Suprapubic skin (tissue), 4 donors: ENCODE data around the gene ADAMTS12. TPM values are rescaled to one million over a fixed set of nuclear protein-coding genes. Genes with fewer than 3 reads are reported as not detected.

ENCODE experiments used
- DNase-seq, 2 donors: peaks; one replicate each; pipeline ENCODE4 v3.0.0-alpha.2; 2019; ENCODE audit warnings: low spot score in 2 of 2
- H3K27ac ChIP-seq: fragments of 200-600 bp; sonication (generic); one replicate; pipeline ENCODE4 v1.5.1; 2019
- H3K27me3 ChIP-seq: fragments of 200-600 bp; sonication (generic); one replicate; pipeline ENCODE4 v1.5.1; 2019
- H3K36me3 ChIP-seq: fragments of 200-600 bp; sonication (generic); one replicate; pipeline ENCODE4 v1.5.1; 2019
- H3K4me1 ChIP-seq: fragments of 200-600 bp; sonication (generic); one replicate; pipeline ENCODE4 v1.5.1; 2019
- H3K4me3 ChIP-seq: fragments of 200-600 bp; sonication (generic); one replicate; pipeline ENCODE4 v1.5.1; 2019; ENCODE audit warnings: mild to moderate bottlenecking
- H3K9me3 ChIP-seq: fragments of 200-600 bp; sonication (generic); one replicate; pipeline ENCODE4 v1.5.1; 2019
- EP300 ChIP-seq: sonication (generic); formaldehyde crosslinking; IDR thresholded peaks from one replicate; pipeline ENCODE4 v1.6.1; 2017; ENCODE audit warnings: antibody characterized with exemption
- POLR2A ChIP-seq, 2 donors: fragments of 450-650 bp; IDR thresholded peaks; one replicate each; pipeline ENCODE4 v1.6.1; 2017; ENCODE audit warnings: antibody characterized with exemption in 2 of 2, mild to moderate bottlenecking in 2 of 2, moderate library complexity in 2 of 2
- POLR2AphosphoS5 ChIP-seq, 3 donors: sonication (generic); formaldehyde crosslinking; IDR thresholded peaks; one replicate each; pipeline ENCODE4 v1.6.1; 2017; ENCODE audit warnings: antibody characterized with exemption in 3 of 3
- WGBS: methylation state at CpG from one replicate; pipeline ENCODE4 v1.1.5; 2018; 5-methylcytosine and 5-hydroxymethylcytosine counted together
- total RNA-seq, 4 donors: library from RNA; depleted of rRNA; stranded (reverse); fragments of >200 nt; gene quantifications; one replicate each; pipeline ENCODE4 v1.1.0, GENCODE V29; 2016
- TF ChIP-seq, protein P1 (sequence below), 2 donors: fragments of 200-600 bp in 1 of 2; fragments of 450-650 bp in 1 of 2; sonication (generic) in 1 of 2; IDR thresholded peaks; one replicate each; pipeline ENCODE4 v1.5.1; 2016 to 2019; ENCODE audit warnings: antibody characterized with exemption in 2 of 2, mild to moderate bottlenecking in 1 of 2, moderate library complexity in 1 of 2

The ADAMTS12 gene
- total RNA-seq, 4 donors from 2014 or later: 0.26 to 1.3 (median 0.57) TPM

DNA sequence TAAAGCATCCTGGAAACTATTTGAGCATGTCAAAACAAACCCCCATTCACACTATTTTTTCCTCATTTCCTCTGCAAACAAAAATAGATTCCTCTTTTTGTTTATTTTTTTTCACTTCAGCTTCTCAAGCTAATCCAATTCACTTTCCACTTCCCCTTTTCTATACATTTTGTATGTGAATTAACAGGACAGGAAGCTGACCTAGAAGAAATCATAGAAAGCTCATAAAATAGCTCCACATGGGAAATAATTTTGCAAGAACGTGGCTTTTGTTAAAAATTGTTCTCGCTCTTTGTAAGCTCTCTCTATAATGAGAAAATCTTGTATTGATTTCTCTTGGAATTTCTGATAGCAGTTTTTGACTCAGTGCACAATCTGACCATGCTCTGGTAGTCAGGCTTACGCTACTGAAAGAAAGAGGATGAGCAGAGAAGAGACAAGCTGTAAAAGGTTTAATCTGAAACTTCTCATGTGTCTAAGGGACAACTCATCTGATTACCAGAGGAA is 215.8 kb downstream of the ADAMTS12 start:
- WGBS: 74% methylated on average over 3 of the region's 3 CpGs
- Histone ChIP-seq H3K4me3 (no peak overlapping the region), H3K4me1 (no peaks in the 10 kb centered on the region), H3K27me3 (no peaks in the 10 kb centered on the region), H3K36me3 (no peaks in the 10 kb centered on the region), H3K27ac (no peak overlapping the region), H3K9me3 (no peaks in the 10 kb centered on the region)
- TF ChIP-seq EP300 (no peak), POLR2A (IDR thresholded peaks at IDR 0.05) (no peak), POLR2AphosphoS5 (IDR thresholded peaks at IDR 0.05) (no peak)
- TF ChIP-seq, protein P1, sequence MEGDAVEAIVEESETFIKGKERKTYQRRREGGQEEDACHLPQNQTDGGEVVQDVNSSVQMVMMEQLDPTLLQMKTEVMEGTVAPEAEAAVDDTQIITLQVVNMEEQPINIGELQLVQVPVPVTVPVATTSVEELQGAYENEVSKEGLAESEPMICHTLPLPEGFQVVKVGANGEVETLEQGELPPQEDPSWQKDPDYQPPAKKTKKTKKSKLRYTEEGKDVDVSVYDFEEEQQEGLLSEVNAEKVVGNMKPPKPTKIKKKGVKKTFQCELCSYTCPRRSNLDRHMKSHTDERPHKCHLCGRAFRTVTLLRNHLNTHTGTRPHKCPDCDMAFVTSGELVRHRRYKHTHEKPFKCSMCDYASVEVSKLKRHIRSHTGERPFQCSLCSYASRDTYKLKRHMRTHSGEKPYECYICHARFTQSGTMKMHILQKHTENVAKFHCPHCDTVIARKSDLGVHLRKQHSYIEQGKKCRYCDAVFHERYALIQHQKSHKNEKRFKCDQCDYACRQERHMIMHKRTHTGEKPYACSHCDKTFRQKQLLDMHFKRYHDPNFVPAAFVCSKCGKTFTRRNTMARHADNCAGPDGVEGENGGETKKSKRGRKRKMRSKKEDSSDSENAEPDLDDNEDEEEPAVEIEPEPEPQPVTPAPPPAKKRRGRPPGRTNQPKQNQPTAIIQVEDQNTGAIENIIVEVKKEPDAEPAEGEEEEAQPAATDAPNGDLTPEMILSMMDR (IDR thresholded peaks at IDR 0.05): no peak
- DNase-seq: no peak

DNA sequence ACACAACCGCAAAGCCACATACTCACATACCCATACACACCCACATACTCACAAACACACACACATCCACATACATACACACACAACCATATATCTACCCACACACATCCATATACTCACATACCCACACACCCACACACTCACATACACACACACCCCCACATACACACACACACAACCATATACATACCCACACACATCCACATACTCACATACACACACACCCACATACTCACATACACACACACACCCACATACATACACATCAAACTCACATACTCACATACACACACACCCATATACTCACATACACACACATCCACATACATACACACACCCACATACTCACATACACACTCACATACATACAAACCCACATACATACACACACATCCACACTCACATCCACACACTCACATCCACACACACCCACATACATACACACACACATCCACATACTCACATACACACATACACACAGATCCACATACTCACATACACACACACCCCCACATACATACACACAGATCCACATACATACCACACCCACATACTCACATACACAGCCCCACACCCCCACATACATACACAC is 220.0 kb downstream of the ADAMTS12 start:
- TF ChIP-seq POLR2A (IDR thresholded peaks at IDR 0.05): no peak
- H3K27me3 ChIP-seq: no peaks in the 10 kb centered on the region
- H3K4me1 ChIP-seq: no peaks in the 10 kb centered on the region
- no peak overlapping the region for H3K4me3 ChIP-seq
- no peak overlapping the region for H3K27ac ChIP-seq
- H3K36me3 ChIP-seq: no peaks in the 10 kb centered on the region
- 100% methylated on average over 1 of the region's 1 CpG for WGBS
- DNase-seq: no peak
- H3K9me3 ChIP-seq: no peaks in the 10 kb centered on the region

DNA sequence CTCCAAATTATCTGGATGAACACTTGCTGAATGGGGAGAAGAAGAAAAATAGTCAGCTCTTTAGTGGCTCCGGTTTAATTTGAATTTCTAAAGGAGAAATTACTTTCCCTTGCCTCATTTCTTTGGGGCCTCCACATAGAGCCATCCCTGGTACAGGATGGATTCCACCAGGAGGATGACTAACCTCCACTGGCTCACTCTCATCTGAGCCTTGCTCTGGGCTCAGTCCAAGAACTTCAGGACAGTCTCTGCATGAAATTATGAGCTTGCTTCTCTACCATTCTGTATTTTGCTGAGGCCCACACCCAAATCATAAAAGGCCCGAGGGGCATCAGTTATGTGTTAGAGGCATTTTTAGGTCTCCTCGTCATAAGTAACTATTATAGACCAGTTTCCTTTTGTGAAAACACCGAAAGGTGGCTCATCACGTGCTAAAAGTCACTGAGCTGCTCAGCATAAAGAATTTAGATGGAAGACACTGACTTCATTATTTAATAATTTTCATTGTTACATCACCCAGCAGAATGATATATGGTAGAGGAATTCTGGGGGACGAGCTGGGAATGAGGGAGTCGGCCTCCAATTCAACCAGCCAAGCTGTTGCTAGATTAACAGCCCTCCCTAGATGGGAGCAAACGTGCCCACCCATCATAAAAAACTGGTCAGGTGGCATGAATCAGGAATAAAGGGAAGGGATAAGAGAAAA is 228.9 kb downstream of the ADAMTS12 start:
- Histone ChIP-seq H3K36me3 (no peaks in the 10 kb centered on the region), H3K4me3 (no peak overlapping the region), H3K9me3 (no peaks in the 10 kb centered on the region), H3K27me3 (no peaks in the 10 kb centered on the region), H3K4me1 (no peaks in the 10 kb centered on the region), H3K27ac (no peak overlapping the region)
- TF ChIP-seq POLR2A (IDR thresholded peaks at IDR 0.05): no peak
- TF ChIP-seq, protein P1 (IDR thresholded peaks at IDR 0.05): no peak
- no peak for TF ChIP-seq POLR2AphosphoS5 (IDR thresholded peaks at IDR 0.05)
- TF ChIP-seq EP300: no peak
- no peak for DNase-seq
- WGBS: 83% methylated on average over 8 of the region's 8 CpGs

DNA sequence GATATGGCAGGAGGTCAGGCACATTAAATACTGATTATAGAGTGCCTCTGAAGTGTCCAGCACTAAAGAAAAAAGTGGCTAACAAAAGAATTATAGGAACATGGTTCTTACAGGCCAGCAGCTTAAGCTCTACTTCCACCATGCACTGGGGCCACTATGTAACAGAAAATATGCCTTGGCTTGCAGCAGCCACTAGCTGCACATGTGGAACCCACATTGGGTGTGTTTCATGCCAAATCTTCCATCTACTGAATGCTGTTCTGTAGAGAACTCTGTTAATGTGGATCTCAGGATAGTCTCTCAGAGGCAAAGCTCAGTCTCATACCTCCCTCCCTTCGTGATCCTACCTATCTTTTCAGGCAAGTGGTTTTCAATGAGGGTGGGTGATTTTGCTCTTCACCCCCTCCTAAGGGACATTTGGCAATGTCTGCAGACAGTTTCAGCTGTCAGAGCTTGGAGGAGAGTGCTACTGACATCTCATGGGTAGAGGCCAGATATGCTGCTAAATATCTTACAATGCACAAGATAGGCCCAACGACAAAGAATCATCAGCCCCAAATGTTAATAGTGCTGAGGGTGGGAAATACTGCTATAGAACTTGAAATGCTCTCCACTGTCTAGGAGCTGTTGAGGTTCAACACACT is 232.1 kb downstream of the ADAMTS12 start:
- H3K27ac ChIP-seq: no peak overlapping the region
- H3K4me1 ChIP-seq: no peaks in the 10 kb centered on the region
- no peaks in the 10 kb centered on the region for H3K36me3 ChIP-seq
- no peaks in the 10 kb centered on the region for H3K9me3 ChIP-seq
- no peak for DNase-seq
- TF ChIP-seq, protein P1 (IDR thresholded peaks at IDR 0.05): no peak
- TF ChIP-seq POLR2A (IDR thresholded peaks at IDR 0.05): no peak
- TF ChIP-seq EP300: no peak
- TF ChIP-seq POLR2AphosphoS5 (IDR thresholded peaks at IDR 0.05): no peak
- no peaks in the 10 kb centered on the region for H3K27me3 ChIP-seq
- 65% methylated on average over 2 of the region's 2 CpGs for WGBS
- no peak overlapping the region for H3K4me3 ChIP-seq

DNA sequence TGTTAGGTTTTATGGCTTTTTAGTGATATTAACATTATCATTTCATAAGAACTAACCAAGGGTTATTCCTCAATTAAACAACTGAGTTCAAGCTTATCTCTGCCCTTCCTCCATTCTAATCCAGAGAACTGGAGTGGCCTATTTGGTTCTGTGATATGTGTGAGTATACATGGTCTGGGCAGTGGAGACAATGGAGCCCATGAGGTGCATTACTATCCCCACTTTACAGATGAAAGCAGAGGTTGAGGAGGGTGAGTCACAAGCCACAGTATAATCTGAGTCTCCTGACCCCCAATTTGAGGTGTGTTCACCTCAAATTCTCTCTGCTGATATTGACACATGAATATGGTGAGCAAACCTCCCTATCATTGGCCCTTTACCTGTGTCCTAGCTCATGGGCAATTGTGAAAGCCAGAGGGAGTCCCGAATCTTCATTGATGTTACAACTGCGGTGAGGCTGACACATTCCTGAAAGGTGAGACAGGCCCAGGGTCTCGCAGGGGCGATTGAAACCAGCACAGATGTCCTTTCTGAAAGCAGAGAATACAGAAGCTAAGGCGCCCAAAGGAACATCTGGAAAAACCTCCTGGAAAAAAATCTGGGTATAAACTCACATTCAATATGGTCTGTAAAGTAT is 233.9 kb downstream of the ADAMTS12 start:
- WGBS: 75% methylated on average over 5 of the region's 5 CpGs
- DNase-seq: no peak

More for the DNA sequence above, 233.9 kb downstream of the ADAMTS12 start:
- H3K27ac ChIP-seq: no peak overlapping the region
- H3K9me3 ChIP-seq: no peaks in the 10 kb centered on the region
- H3K27me3 ChIP-seq: no peaks in the 10 kb centered on the region
- no peaks in the 10 kb centered on the region for H3K36me3 ChIP-seq
- TF ChIP-seq POLR2AphosphoS5 (IDR thresholded peaks at IDR 0.05): no peak
- TF ChIP-seq POLR2A (IDR thresholded peaks at IDR 0.05): no peak
- TF ChIP-seq, protein P1 (IDR thresholded peaks at IDR 0.05): no peak
- TF ChIP-seq EP300: no peak
- no peaks in the 10 kb centered on the region for H3K4me1 ChIP-seq
- no peak overlapping the region for H3K4me3 ChIP-seq
